GM12873 (cell line): Measurements from ENCODE around the gene MYLK4.

Experiments used
- TF ChIP-seq, protein P1 (sequence below): IDR thresholded peaks from 2 replicates; pipeline ENCODE4 v1.5.1; 2012; ENCODE audit warnings: low read depth, mild to moderate bottlenecking, moderate library complexity, low read length, control low read depth; ENCODE audit not compliant: insufficient read depth; ENCODE audit errors: missing control alignments

Gene MYLK4

DNA sequence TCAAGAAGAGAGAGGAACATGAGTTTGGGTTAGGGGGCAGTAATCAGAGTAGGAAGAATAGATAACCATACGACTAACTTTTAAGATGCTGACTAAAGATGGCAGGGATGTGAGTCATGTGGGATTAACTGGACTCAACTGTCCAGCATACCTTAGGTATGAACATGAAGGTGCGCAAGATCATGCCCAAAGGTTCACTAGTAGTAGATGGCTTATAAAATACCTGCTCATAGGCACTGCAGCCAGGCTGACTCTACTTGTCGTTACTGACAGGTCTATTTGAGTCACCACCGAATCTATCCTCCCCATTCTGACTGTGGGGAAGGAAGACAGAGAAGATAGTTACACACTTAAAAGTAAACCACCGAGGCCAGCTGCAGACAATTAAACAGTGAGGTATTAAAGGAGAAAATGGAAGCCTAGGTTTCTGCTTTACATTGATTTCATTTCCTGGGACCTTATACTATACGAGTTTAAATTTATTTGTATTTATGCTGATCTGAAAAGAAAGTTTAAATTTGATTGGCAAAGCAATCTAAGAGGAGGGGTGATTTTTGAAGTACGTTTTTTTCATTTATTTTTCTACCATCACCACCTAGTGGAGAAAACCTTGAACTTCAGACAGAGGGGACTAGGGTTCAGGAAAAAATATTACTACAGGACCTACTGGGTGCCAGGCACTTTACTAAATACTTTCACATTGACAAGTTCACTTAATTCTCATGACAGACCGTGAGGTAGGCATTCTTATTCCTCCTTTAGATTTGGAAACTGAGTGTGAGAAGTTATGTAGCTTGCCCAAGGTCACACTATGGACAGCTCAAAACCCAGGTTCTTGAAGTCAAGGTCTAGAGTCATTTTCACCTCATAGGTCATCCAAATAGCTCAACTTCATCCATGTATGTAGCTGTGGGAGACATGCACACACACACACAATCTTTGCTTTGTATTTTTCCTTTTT lies 10.4 kb upstream of the MYLK4 start:
- TF ChIP-seq, protein P1, sequence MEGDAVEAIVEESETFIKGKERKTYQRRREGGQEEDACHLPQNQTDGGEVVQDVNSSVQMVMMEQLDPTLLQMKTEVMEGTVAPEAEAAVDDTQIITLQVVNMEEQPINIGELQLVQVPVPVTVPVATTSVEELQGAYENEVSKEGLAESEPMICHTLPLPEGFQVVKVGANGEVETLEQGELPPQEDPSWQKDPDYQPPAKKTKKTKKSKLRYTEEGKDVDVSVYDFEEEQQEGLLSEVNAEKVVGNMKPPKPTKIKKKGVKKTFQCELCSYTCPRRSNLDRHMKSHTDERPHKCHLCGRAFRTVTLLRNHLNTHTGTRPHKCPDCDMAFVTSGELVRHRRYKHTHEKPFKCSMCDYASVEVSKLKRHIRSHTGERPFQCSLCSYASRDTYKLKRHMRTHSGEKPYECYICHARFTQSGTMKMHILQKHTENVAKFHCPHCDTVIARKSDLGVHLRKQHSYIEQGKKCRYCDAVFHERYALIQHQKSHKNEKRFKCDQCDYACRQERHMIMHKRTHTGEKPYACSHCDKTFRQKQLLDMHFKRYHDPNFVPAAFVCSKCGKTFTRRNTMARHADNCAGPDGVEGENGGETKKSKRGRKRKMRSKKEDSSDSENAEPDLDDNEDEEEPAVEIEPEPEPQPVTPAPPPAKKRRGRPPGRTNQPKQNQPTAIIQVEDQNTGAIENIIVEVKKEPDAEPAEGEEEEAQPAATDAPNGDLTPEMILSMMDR, result peak; percentile 54

DNA sequence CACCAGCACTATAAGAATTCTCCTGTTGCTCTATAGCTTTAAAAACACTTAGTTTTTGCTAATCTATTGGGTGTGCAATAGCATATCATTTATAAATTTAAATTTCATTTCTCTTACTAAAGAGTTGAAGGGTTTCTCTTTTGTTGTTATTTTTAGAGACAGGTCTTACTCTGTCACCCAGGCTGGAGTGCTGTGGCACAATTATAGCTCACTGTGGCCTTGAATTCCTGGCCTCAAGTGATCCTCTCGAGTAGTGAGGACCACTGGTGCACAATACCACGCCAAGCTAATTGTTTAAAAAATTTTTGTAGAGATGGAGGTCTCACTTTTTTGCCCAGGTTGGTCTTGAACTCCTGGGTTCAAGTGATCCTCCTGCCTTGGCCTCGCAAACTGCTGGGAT lies 8.3 kb upstream of the MYLK4 start:
- TF ChIP-seq, protein P1, result no peak

DNA sequence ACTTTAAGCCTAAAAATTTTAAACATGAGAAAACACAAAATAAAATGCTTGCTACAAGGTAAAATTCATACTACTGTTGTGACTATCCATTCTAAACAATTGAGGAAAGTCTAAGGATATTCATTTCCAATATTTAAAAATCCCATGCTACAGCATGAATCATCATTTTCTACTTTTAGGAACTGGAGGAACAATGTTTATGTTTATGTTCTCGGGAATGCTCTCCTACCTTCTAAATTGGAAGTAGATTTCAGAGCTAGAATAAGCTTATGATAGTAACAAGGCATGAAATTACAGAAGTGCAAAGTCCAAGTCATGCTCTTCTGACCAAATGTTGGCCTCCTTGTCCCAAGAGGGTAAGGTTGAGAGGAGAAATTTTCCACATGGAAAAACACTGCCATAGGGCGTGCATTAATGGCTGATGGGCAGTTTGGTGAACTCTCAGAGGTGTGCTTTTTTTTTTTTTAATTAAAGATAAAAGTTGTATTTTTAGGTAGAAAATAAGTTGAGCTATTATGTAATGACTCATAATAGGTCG lies 6.0 kb upstream of the MYLK4 start:
- TF ChIP-seq, protein P1, result no peak

DNA sequence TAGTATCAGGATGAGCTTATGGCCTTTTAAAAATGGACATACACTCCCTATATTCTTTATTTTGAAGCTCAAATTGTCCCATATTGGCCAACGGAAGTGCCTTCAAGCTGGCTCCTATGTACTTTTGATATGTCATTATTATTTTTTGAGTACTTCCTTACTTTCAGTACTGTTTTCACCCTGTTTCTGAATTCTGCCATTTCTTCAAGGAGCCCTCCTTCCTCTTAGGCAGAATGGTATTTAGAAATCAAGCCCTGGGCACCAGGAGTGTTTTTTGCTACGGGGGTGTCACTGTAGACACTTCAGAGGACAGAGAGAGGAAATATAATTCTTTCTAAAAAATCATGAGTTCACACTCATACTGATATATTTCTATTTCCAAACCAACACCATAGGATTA lies 5.5 kb upstream of the MYLK4 start:
- TF ChIP-seq, protein P1, result no peak

DNA sequence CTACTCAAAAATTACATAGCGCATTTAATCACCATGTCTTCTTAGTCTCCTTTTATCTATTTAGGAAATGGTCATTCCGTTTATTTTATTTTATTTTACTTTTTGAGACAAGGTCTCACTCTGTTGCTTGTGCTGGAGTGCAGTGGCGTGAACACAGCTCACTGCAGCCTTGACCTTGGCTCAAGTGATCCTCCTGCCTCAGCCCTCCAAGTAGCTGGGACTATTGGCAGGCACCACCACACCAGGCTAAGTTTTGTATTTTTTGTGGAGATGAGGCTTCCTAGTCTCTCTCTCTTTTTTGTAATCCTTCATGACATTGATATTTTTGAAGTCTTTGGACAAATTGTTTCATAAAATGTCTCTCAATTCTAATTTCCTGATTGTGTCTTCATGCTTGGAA lies 4.7 kb upstream of the MYLK4 start:
- TF ChIP-seq, protein P1, result no peak

DNA sequence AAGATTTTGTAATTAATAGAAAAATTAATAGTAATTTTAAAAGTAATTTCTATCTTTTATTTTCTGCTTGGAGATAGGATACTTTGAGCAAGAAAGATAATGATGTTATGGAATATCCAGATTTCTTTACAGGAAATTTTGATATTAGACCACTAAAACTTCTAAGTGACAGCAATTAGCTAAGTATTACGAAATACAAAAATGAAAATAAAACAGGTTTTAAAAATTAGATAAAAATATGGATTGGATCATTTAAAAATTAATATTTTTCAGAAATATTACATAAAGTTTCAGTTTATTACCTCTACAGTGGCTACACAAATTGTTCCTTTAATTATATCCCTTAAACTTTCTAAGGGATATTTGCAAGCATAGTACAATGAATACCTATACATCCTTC lies 4.2 kb upstream of the MYLK4 start:
- TF ChIP-seq, protein P1, result no peak

DNA sequence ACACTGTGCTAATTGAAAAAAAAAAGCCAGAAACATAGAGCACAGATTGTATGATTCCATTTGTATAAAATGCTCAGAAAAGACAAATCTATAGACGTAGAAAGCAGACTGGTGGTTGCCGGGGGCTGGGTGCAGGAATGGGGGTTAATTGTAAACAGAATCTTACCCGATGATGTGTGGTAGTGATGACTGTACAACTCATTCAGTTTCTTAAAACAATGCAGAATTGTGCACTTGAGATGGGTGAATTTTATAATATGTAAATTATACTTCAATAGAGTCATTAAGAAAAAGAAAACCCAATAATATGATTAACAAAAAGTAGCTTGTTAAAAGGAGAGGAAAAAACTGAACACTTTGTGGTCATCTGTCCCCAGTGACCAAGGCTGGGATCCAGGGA lies 3.7 kb upstream of the MYLK4 start:
- TF ChIP-seq, protein P1, result no peak
